ENCODE data around the gene CSMD2. TPM values are rescaled to one million over a fixed set of nuclear protein-coding genes. Genes with fewer than 3 reads are reported as not detected.

The CSMD2 gene
- total and polyA plus RNA-seq, 2 donors (not counting 1 experiment from before 2014, with no cell fraction given) = 2.2 to 7.6 TPM

- Histone ChIP-seq H3K9ac (ENCODE audit: insufficient read depth, low read length) (no peak overlapping the region), H3K79me2 (ENCODE audit: control insufficient read depth, insufficient read depth, low read length) (peaks cover 5% of the 10 kb centered on the region), H4K20me1 (ENCODE audit: control insufficient read depth, extremely low read depth, insufficient read depth, low read length) (no peaks in the 10 kb centered on the region), H3K27me3 (ENCODE audit: control insufficient read depth, insufficient read depth, low read length) (no peaks in the 10 kb centered on the region), H3K36me3 (ENCODE audit: control insufficient read depth, insufficient read depth, low read length) (no peaks in the 10 kb centered on the region), H2AFZ (ENCODE audit: low read length) (peak overlapping the region; percentile 82), H3K4me2 (ENCODE audit: extremely low read depth, insufficient read depth, low read length) (no peak overlapping the region), H3K9me3 (ENCODE audit: control insufficient read depth, insufficient read depth, low read depth, low read length) (no peaks in the 10 kb centered on the region), H3K4me1 (ENCODE audit: control insufficient read depth, extremely low read depth, insufficient read depth, low read length) (peaks cover 16% of the 10 kb centered on the region), H3K27ac (ENCODE audit: insufficient read depth, low read length) (peak overlapping the region; percentile 50), H3K4me3 (replicated peaks in 1 of 4; ENCODE audit: control extremely low read depth in 1 of 4, insufficient read depth in 1 of 4, low read depth in 3 of 4, low read length in 4 of 4) (no peak overlapping the region)
- peak; percentile 76 to 88 for DNase-seq (ENCODE audit: low read depth in 2 of 2)
- no peak for TF ChIP-seq EZH2 (IDR thresholded peaks at IDR 0.05; ENCODE audit: low read length, missing control alignments)
- TF ChIP-seq CTCF (conservative IDR thresholded peaks at IDR 0.05 in 1 of 2, IDR thresholded peaks at IDR 0.05 in 1 of 2; ENCODE audit: low read depth in 1 of 2, low read length in 2 of 2) = peak; percentile 79 to 91
Measured at GRCh38 chr1:33470495-33471012, 694.5 kb downstream of the CSMD2 start.

GRCh38 chr1:33469691-33470090, 695.3 kb downstream of the CSMD2 start:
- H3K9me3 ChIP-seq (ENCODE audit: control insufficient read depth, insufficient read depth, low read depth, low read length) = no peaks in the 10 kb centered on the region
- TF ChIP-seq EZH2 (IDR thresholded peaks at IDR 0.05; ENCODE audit: low read length, missing control alignments) = no peak
- no peak for TF ChIP-seq CTCF (conservative IDR thresholded peaks at IDR 0.05 in 1 of 2, IDR thresholded peaks at IDR 0.05 in 1 of 2; ENCODE audit: low read depth in 1 of 2, low read length in 2 of 2)
- peaks cover 5% of the 10 kb centered on the region for H3K79me2 ChIP-seq (ENCODE audit: control insufficient read depth, insufficient read depth, low read length)
- no peak for DNase-seq (ENCODE audit: low read depth in 2 of 2)
- H3K4me1 ChIP-seq (ENCODE audit: control insufficient read depth, extremely low read depth, insufficient read depth, low read length) = peaks cover 16% of the 10 kb centered on the region
- no peak overlapping the region for H3K27ac ChIP-seq (ENCODE audit: insufficient read depth, low read length)
- no peak overlapping the region for H3K4me3 ChIP-seq (replicated peaks in 1 of 4; ENCODE audit: control extremely low read depth in 1 of 4, insufficient read depth in 1 of 4, low read depth in 3 of 4, low read length in 4 of 4)
- no peaks in the 10 kb centered on the region for H3K27me3 ChIP-seq (ENCODE audit: control insufficient read depth, insufficient read depth, low read length)
- H3K9ac ChIP-seq (ENCODE audit: insufficient read depth, low read length) = no peak overlapping the region
- no peaks in the 10 kb centered on the region for H4K20me1 ChIP-seq (ENCODE audit: control insufficient read depth, extremely low read depth, insufficient read depth, low read length)
- H3K4me2 ChIP-seq (ENCODE audit: extremely low read depth, insufficient read depth, low read length) = no peak overlapping the region
- H2AFZ ChIP-seq (ENCODE audit: low read length) = no peak overlapping the region
- H3K36me3 ChIP-seq (ENCODE audit: control insufficient read depth, insufficient read depth, low read length) = no peaks in the 10 kb centered on the region

- Histone ChIP-seq H3K36me3 (ENCODE audit: control insufficient read depth, insufficient read depth, low read length) (no peaks in the 10 kb centered on the region), H3K9ac (ENCODE audit: insufficient read depth, low read length) (no peak overlapping the region), H4K20me1 (ENCODE audit: control insufficient read depth, extremely low read depth, insufficient read depth, low read length) (no peaks in the 10 kb centered on the region), H3K9me3 (ENCODE audit: control insufficient read depth, insufficient read depth, low read depth, low read length) (no peaks in the 10 kb centered on the region), H2AFZ (ENCODE audit: low read length) (no peak overlapping the region), H3K4me3 (replicated peaks in 1 of 4; ENCODE audit: control extremely low read depth in 1 of 4, insufficient read depth in 1 of 4, low read depth in 3 of 4, low read length in 4 of 4) (no peak overlapping the region), H3K79me2 (ENCODE audit: control insufficient read depth, insufficient read depth, low read length) (peaks cover 5% of the 10 kb centered on the region), H3K4me1 (ENCODE audit: control insufficient read depth, extremely low read depth, insufficient read depth, low read length) (peaks cover 16% of the 10 kb centered on the region), H3K27ac (ENCODE audit: insufficient read depth, low read length) (no peak overlapping the region), H3K4me2 (ENCODE audit: extremely low read depth, insufficient read depth, low read length) (no peak overlapping the region), H3K27me3 (ENCODE audit: control insufficient read depth, insufficient read depth, low read length) (no peaks in the 10 kb centered on the region)
- no peak for TF ChIP-seq EZH2 (IDR thresholded peaks at IDR 0.05; ENCODE audit: low read length, missing control alignments)
- TF ChIP-seq CTCF (conservative IDR thresholded peaks at IDR 0.05 in 1 of 2, IDR thresholded peaks at IDR 0.05 in 1 of 2; ENCODE audit: low read depth in 1 of 2, low read length in 2 of 2) = no peak
- DNase-seq (ENCODE audit: low read depth in 2 of 2) = no peak
Measured at GRCh38 chr1:33468967-33469366, 696.1 kb downstream of the CSMD2 start.
